Fibroblast of skin of left quadriceps (primary cell): ENCODE results near the gene TMC8.
"Not testable (repeated sequence)": the region's sequence is repeated elsewhere in the genome, so short reads cannot be mapped to it uniquely, and the experiment has no call there.

ENCODE experiments used
- DNase-seq, 2 experiments: peaks; one replicate each; pipeline ENCODE4 v3.0.0-alpha.2; 2013; ENCODE audit warnings: low read depth in 2 of 2

Gene TMC8, protein sequence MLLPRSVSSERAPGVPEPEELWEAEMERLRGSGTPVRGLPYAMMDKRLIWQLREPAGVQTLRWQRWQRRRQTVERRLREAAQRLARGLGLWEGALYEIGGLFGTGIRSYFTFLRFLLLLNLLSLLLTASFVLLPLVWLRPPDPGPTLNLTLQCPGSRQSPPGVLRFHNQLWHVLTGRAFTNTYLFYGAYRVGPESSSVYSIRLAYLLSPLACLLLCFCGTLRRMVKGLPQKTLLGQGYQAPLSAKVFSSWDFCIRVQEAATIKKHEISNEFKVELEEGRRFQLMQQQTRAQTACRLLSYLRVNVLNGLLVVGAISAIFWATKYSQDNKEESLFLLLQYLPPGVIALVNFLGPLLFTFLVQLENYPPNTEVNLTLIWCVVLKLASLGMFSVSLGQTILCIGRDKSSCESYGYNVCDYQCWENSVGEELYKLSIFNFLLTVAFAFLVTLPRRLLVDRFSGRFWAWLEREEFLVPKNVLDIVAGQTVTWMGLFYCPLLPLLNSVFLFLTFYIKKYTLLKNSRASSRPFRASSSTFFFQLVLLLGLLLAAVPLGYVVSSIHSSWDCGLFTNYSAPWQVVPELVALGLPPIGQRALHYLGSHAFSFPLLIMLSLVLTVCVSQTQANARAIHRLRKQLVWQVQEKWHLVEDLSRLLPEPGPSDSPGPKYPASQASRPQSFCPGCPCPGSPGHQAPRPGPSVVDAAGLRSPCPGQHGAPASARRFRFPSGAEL

DNA sequence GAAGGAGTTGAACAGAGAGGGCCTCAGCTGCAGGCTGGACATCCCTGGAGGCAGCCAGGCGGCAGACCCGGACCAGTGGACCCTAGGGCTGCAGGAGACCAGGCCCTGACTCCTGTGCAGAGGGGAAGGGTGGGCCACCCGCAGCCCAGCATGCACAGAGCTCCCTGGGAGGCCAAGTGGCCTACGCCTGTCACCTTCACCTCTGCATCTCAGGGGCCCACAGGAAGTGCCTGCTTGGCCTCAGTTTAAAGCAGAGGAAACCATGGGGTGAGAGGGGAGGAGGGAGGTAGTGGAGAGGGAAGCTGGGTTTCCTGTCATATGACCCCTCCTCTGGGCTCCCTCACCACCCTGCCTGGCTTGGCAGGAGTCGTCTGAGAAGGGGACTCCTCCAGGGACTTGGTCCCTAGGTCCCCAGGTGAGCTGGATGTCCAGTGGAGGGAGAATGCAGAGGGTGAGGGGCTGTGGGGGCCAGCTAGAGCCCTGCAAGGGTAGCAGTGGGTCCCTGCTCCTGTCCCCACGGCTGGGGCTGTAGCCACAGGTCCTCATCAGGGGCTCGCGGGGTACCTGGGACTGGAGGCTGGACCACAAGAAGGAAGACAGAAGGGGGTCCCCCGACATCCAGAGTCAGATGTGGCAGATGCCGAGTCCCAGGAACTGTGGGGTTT is at the start of gene TMC8:
TSS of gene TMC8 (plus strand) at position 335 of the 665 bp plus-strand sequence. CDS start 818 bp downstream, outside the sequence.
- DNase-seq: no peak

DNA sequence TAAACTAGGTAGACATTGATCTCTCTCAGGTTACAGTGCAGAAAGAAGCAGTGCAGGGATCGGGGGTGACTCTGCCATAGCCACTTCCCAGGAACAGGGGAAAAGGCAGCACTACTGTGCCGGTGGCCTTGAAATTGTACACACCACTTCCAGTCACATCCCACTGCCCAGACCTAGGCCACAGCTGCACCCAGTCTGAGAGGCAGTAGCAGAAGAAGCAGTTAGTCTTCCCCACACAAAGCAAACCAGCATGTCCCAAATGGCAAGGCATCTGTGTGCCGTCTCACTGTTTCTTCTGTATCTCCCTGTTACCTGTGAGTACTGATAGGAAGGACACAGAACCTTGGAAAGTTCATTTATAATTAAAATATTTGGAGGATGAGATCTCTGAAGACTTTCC is 49.0 kb upstream of the TMC8 start:
- DNase-seq: no peak

DNA sequence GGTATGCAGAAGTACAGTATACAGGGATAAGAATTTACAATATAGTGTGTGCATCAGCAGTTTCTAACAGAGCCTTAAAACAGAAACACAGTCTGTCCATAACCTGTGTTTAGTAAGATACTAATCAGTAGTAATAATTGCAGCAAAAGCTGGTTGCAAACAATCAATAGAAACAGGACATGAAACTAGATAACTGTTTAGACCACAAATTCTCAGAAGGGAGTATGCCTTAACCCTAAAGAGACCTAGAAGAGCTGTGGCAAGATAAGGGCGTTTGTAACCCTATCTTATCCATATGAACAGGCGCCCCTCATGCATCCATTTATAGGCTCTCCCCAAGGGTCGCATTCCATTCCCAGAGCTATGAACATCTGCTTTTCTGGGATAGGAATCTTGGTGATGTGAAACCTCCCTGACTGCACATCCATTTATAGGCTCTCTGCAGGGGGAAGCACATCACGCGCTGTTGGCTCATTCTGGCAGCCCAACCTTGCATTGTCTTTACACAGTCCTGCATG is 48.2 kb upstream of the TMC8 start:
- not testable (repeated sequence) for DNase-seq

DNA sequence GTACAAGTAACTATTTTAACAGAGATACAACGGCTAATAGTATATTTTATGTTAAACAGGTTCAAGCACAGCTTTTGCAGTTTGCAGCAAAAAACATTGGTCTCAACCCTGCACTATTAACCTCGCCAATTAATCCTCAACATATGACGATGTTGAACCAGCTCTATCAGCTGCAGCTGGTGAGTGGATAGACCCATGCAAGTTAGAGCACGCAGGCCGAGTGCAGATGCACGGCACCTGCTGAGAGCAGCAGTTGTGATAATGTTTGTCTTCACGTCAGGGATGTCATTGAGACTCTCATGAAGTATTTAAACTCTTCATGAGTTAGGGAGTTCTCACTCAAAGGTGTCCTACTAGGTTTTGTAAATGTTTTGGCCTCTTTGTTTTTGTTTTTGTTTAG is 47.6 kb upstream of the TMC8 start:
- DNase-seq: no peak

DNA sequence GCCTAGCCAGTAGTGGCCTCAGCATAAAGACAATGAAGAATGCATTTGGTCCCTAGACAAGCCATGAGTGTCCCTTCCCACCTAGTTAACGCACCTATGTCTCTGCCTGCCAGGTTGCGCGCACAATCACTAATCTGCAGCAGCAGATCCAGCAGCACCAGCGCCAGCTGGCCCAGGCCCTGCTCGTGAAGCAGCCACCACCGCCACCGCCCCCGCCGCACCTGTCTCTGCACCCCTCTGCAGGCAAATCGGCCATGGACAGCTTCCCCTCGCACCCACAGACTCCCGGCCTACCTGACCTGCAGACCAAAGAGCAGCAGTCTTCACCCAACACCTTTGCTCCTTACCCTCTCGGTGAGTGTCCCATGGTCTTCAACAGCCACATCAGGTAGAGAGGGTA is 43.8 kb upstream of the TMC8 start:
- no peak for DNase-seq

DNA sequence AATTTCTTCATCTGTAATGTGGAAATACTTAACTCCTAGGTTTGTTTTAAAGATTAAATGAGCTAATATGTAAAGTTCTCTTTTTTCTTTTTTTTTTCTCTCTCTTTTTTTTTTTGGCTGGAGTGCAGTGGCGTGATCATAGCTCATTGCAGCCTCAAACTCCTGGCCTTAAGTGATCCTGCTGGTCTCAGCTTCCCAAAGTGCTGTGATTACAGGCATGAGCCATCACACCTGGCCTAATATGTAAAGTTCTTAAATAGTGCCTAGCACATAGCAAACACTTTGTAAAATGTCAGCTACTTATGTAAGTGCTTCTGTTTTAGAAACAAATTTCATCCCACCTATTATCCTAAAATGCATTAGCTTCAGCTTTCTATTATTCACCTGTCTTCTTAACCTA is 42.0 kb upstream of the TMC8 start:
- DNase-seq: no peak

DNA sequence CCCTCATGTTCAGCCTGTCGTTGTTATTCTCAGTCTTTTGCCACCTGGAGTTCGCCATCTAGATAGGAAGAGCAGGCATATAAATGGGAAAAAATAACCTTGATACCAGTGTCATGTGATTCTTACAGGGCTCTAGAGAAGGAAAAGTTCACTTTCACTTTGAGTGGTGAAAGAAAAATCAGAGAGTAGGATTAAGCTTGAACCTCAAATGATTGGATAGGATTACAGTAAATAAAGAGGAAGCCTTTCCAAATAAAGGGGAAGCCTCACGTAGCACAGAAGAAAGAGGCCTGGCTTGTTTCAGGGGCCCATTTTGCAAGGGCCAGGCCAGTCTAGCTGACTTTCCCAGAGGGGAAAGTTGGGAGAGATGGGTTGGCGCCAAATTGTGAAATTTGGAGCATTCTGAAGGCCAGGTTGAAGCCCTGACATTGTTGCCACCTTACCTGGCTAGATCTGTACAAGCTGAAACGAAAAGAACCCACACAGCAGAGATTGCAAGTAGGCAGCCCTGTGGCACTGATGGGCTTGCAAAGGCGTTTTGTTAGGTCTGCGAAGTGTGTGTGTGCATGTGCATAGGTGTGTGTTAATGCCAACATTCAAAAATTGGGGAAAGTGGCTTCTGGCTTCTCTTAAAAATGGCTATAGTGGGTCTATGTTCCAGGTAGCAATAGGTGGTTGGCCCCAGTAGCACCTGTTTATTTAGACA is 40.8 kb upstream of the TMC8 start:
- no peak for DNase-seq

DNA sequence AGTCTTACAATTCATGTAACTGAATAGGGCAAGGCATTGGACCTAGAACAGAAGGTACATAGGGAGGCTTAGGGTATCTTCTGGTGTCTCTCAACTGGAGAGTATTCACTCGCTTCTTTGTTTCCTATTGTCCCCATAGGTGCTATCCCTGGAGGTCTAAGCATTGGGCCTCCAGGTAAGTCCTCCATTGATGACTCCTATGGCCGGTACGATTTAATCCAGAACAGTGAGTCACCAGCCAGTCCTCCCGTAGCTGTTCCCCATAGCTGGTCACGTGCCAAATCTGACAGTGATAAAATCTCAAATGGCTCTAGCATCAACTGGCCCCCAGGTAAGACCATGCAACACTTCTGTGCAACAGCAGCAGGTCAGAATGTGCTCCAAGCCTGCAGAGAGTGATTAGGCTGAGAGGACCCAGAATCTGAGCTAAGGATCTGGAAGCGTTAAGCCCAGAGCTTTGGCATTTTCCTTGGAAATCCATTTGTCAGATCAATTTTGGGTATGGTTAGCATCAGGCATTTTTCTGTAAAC is 37.7 kb upstream of the TMC8 start:
- DNase-seq: no peak

DNA sequence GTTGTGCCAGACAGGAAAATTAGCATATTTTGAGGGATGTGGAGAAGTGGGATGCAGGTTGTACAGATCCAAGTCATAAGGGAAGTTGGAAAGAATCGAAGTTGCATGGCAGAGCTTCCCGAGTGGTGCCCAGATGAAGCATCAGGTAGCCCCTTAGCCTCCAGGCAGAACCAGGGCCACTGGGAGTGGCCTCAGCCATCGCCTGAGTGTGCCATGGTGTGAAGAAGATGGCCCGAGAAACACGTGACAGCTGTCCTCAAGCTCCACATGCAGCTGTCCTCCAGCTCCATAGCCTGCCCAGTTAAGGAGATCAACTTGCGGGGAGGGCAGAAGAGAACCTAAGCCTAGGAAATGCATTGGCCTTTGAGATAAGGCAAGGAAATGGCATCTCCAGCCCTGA is 35.5 kb upstream of the TMC8 start:
- DNase-seq: no peak

DNA sequence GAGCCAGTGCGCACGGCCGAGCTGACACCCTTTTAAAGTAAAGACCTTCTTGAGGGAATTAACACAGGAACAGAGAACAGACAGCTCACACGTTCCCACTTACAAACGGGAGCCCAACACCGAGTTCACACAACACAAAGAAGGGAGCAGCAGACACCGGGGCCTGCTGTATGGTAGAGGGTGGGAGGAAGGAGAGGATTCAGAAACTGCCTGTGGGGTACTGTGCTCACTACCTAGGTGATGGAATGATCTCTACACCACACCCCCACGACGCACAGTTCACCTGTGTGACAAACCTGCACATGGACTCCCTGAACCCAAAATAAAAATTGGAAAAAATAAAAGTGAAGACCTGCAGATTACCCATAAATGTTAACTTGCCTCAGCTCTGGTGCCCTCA is 34.5 kb upstream of the TMC8 start:
- DNase-seq: no peak

DNA sequence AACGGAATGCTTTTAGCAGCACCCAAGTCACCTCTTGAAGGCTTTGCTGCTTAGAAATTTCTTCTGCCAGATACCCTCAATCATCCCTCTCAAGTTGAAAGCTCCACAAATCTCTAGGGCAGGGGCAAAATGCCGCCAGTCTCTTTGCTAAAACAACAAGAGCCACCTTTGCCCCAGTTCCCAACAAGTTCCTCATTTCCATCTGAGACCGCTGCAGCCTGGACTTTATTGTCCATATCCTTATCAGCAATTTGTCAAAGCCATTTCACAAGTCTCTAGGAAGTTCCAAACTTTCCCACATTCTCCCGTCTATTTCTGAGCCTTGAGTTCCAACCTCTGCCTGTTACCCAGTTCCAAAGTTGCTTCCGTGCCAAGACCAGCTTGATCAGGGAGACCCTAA is 29.5 kb upstream of the TMC8 start:
- no peak for DNase-seq

DNA sequence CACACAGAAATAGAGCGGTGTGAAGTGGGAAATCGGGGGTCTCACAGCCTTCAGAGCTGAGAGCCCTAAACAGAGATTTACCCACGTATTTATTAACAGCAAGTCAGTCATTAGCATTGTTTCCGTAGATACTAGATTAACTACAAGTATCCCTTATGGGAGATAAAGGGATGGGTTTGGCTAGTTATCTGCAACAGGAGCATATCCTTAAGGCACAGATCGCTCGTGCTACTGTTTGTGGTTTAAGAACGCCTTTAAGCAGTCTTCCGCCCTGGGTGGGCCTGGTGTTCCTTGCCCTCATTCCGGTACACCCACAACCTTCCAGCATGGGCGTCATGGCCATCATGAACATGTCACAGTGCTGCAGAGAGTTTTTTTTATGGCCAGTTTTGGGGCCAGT is 29.0 kb upstream of the TMC8 start:
- DNase-seq: no peak

DNA sequence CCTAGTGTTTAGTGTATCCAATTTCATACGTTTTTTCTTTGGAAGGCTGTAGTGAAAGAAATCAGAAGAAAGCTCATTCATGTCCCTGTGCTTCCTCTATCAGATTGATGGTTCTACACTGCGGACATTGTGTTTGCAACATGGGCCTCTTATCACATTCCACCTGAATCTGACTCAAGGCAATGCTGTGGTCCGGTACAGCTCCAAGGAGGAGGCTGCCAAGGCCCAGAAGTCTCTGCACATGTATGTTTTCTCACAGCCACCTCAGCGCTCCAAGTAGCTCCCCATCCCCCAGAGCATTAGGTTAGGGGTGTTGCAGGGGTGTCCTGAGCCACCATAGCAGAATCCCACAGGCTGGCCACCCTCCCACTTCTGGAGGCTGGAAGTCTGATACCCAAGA is 27.3 kb upstream of the TMC8 start:
- no peak for DNase-seq

DNA sequence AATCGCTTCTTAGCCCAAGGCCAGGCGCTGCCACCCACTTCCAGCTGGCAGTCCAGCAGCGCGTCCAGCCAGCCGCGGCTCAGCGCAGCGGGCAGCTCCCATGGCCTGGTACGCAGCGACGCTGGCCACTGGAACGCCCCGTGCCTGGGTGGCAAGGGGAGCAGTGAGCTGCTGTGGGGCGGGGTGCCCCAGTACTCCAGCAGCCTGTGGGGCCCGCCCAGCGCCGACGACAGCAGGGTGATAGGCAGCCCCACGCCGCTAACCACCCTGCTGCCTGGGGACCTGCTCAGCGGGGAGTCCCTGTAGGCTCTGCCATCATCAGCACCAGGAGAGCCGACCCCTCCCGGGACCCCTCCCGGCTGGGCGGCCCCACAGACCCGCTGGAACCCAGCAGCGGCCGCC is 26.0 kb upstream of the TMC8 start:
- DNase-seq: no peak

DNA sequence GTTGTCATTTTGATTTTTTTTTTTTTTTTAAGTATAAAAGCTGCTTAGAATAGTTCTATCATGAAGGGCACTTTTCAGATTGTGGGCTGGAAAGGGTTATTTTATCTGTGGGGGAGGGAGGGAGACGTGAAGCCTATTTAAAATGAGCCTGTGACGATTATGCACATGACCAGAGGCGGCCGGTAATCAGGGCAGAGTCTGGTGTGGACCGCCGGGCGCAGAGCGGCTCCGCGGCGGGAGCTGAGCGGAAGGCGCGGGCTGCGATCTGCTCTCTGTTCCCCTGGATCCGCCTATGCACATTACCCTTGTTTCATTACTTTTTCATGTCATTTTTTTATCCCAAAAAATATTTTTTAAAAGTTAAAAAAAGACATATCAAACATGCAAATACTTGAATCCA is 25.5 kb upstream of the TMC8 start:
- no peak for DNase-seq

DNA sequence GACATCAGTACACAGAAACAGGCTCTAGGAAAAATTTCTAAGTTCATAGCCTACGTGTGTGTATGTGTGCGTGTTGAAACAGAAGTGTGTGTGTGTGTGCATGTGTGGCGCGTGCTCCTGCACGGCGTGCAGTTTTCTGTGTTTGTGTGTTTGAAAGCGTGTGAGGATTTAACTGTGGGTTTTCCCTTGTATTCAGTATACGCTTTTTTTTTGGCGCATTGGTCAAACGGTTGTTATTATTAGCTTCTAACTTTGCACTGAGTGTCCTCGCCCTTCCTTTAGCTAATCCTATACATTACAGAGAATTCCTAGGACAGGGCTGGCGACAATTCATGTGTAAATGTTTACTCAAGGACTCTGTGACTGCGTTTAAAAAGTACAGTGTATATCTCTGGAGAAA is 25.0 kb upstream of the TMC8 start:
- DNase-seq: no peak

DNA sequence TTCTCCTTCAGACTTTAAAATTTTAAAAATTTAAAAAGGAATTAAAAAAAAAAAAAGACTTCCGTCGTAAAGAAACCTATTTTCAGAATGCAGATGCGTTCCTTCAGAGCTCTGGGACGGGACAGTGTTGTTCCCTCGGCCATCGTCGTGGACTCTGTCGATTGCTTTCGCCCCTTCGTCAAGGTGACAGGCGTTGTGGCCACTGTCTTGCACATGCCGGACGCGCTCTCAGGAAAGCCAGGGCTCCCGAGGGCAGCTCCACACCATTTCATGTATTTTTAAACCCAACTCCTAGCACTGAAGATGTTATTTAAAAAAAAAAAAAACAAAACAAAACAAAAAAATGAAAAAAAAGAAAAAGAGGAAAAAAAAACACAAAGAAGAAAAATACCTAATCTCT is 24.4 kb upstream of the TMC8 start:
- no peak for DNase-seq

DNA sequence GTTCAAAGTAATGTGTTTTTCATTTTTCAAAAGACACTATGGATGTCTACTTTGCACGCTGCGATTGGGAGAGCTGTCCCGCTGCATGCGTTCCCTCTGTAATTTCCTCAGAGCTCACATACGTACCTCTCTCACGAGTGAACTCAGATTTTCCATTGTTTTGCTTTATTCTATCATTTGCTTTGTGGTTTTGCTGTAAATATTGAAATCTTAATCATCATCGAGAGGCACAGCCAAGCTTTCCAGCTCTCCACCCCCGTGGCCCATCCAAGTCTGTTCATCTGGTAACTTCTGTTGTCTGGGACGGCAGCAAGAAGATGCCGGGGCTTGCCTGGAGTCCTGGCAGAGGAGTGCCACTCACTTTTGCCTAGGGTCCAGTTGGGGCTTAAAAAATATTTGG is 23.1 kb upstream of the TMC8 start:
- DNase-seq: no peak

DNA sequence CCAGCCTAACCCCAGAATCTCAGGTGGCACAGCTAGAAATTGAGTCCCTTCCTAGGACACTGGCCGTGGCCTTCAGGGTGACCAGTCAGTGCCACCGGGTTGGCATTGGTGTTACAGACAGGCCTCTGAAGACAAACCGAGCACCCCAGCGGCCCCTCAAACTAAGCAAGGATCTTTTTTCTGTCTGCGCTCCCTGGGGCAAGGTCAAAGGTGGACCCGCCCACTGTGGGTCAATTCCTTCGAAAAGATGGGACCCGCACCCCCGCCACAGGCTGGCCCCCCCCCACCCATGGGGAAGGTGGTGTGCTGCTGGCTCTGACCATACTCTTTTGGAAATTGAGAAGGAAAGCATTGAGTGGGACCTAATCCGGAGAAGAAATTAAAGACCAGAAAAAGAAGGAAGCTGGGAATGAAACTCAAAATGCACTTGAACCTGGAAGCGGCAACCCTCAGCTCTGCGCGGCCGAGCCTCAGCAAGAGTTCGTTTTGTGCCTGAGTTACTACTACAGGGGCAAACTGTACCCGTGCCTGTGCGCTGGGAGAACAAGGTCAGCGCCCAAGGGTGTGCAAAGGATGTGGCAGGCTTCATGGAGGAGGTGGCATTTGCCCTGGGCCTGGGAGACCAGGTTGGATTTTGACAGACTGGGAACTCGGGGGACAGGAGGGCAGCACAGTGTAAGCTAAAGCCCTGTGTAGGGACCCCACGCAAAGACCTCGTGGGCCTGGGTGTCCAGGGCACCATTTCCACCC is 22.4 kb upstream of the TMC8 start:
- DNase-seq: no peak

DNA sequence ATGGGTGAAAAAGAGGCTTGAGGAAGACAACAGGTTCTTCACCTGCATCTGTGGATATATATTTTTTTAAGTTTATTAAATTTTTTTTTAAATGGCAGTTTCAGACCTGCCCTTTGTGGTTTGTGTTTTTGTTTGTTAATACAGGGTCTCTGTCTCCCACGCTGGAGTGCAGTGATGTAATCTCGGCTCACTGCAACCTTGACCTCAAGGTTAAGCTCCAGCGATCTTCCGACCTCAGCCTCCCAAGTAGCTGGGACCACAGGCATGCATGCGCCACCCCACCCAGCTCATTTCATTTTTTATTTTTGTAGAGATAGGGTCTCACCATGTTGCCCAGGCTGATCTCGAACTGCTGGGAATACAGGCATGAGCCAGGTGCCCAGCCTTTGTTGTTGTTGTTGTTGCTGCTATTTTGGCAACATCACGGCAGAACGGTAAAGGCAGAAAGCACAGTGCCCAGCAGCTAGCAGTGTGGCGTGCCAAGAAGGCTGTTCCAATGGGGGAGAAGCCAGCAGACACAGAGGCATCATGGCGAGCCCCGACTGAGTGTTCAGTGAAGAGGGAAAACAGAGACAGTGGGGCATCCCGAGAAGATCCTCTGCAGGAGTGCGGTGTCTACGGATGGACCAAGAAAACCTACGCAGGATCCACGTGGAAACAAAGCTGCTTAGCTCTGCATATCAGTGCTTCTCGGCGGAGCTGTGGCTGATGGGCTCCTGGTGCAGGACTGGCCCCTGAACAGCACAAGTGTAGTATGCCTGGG is 21.7 kb upstream of the TMC8 start:
- no peak for DNase-seq

DNA sequence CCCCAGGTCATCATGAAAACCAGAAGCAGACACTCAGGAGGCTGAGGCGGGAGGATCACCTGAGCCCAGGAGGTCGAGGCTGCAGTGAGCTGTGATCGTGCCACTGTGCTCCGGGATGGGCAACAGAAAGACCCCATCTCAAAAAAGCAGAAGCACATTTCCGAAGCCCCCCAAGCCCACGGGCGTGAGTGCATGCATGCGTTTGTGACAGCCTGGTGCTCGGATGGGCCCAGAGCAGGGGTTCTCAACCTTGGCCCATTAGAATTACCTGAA is 21.1 kb upstream of the TMC8 start:
- no peak for DNase-seq
